Neural crest cell (in vitro differentiated cells): ENCODE results near the gene ELMOD1. TPM values are rescaled to one million over a fixed set of nuclear protein-coding genes. Genes with fewer than 3 reads are reported as not detected.

ENCODE experiments used
- DNase-seq: peaks from one replicate; pipeline ENCODE4 v3.0.0; 2021; ENCODE audit warnings: low read depth, mixed read lengths, low spot score
- H3K27ac Mint-ChIP-seq: one replicate; pipeline ENCODE4 v1.8.0; 2021; ENCODE audit warnings: mild to moderate bottlenecking, mixed read lengths; ENCODE audit not compliant: unreplicated experiment
- H3K27me3 Mint-ChIP-seq: 2 replicates; pipeline ENCODE4 v1.8.0; 2021; ENCODE audit warnings: low read depth, mild to moderate bottlenecking, mixed read lengths
- H3K36me3 Mint-ChIP-seq: 2 replicates; pipeline ENCODE4 v1.8.0; 2021; ENCODE audit warnings: low read depth, mild to moderate bottlenecking, mixed read lengths
- H3K4me1 Mint-ChIP-seq: 2 replicates; pipeline ENCODE4 v1.8.0; 2021; ENCODE audit warnings: mixed read lengths
- H3K4me3 Mint-ChIP-seq: one replicate; pipeline ENCODE4 v1.8.0; 2021; ENCODE audit warnings: mild to moderate bottlenecking, mixed read lengths
- H3K9me3 Mint-ChIP-seq: 2 replicates; pipeline ENCODE4 v1.8.0; 2021; ENCODE audit warnings: mixed read lengths
- total RNA-seq: library from RNA; stranded (reverse); gene quantifications from 2 replicates; pipeline ENCODE4 v1.2.1, GENCODE V29; 2021
- TF ChIP-seq, protein P1 (sequence below): fragments of 200-600 bp; sonication (generic); conservative IDR thresholded peaks from 2 replicates; pipeline ENCODE4 v1.5.0; 2021; ENCODE audit warnings: antibody characterized with exemption, mild to moderate bottlenecking

The ELMOD1 gene
- total RNA-seq, 1 donor from 2014 or later = 0.40 TPM

DNA sequence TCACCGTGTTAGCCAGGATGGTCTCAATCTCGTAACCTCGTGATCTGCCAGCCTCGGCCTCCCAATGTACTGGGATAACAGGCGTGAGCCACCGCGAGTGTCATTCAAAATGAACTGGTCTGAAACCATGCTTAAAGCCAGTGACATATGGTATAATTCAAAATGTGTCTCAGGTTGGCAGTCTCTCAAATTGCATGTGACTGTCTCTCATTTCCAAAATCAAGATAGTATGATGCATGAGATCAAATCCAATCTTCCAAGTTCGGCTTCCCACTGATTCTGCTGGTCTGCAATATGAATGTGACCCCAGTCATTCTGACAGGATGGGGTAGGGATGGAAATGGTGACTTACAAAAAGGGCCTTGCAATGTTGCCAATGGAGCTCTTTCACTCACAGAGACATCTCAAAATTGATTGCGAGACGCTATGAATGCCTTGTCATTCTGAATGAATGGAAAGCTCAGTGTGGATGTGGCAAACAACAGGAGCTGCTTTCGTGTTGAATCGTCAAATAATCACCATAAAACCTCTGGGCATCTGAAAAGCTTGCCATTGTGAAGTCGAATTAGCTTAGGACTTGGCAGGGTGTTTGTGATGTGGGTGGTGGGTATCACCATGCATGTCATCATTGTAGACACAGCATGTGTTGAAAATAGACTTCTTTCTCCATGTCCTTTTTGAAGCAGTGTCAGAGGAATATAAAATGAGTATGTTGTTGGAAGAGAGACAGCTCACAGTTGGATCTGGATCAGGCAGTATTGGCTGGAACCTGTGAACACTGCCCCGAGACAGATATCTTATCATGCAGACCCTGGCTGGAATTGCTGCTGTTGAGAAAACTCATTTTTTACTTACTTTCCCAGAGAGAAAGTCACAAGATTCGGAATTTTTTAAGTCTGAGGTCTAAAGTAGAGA, 108.7 kb downstream of the ELMOD1 start:
- peaks cover 8% of the 10 kb centered on the region for H3K4me1 Mint-ChIP-seq
- H3K9me3 Mint-ChIP-seq = no peaks in the 10 kb centered on the region
- TF ChIP-seq, protein P1, sequence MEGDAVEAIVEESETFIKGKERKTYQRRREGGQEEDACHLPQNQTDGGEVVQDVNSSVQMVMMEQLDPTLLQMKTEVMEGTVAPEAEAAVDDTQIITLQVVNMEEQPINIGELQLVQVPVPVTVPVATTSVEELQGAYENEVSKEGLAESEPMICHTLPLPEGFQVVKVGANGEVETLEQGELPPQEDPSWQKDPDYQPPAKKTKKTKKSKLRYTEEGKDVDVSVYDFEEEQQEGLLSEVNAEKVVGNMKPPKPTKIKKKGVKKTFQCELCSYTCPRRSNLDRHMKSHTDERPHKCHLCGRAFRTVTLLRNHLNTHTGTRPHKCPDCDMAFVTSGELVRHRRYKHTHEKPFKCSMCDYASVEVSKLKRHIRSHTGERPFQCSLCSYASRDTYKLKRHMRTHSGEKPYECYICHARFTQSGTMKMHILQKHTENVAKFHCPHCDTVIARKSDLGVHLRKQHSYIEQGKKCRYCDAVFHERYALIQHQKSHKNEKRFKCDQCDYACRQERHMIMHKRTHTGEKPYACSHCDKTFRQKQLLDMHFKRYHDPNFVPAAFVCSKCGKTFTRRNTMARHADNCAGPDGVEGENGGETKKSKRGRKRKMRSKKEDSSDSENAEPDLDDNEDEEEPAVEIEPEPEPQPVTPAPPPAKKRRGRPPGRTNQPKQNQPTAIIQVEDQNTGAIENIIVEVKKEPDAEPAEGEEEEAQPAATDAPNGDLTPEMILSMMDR = no peak
- H3K27ac Mint-ChIP-seq = no peak overlapping the region
- H3K36me3 Mint-ChIP-seq = no peaks in the 10 kb centered on the region
- no peak overlapping the region for H3K4me3 Mint-ChIP-seq
- DNase-seq = no peak
- H3K27me3 Mint-ChIP-seq = peaks cover 7% of the 10 kb centered on the region

DNA sequence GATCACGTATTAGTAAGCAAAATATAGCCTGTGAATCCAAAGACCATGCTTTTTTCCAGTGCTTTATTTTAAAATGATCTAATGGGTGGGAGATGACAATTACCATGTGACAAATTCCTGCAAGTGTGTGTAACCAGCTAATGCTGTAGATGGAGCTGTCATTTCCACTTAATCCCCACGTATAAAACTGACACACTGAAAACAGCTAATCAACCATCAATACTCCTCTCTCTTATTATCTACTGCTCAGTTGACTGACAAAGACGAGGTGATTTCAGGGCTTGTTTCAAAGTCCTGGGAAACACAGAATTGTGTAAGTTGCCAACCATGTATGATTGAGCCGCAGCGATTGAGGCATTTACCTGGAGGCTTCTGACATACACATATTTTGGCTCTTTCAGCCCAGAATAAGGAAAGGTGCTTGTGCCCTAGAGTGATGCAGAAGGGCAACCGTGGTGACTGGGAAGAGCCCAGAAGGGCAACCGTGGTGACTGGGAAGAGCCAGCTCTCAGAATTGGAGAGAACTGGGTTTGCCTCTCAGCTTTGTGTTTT, 111.2 kb downstream of the ELMOD1 start:
- no peaks in the 10 kb centered on the region for H3K36me3 Mint-ChIP-seq
- H3K27ac Mint-ChIP-seq = no peak overlapping the region
- no peaks in the 10 kb centered on the region for H3K9me3 Mint-ChIP-seq
- TF ChIP-seq, protein P1 = no peak
- H3K27me3 Mint-ChIP-seq = peaks cover 11% of the 10 kb centered on the region
- no peak for DNase-seq
- no peak overlapping the region for H3K4me3 Mint-ChIP-seq
- peaks cover 8% of the 10 kb centered on the region for H3K4me1 Mint-ChIP-seq

DNA sequence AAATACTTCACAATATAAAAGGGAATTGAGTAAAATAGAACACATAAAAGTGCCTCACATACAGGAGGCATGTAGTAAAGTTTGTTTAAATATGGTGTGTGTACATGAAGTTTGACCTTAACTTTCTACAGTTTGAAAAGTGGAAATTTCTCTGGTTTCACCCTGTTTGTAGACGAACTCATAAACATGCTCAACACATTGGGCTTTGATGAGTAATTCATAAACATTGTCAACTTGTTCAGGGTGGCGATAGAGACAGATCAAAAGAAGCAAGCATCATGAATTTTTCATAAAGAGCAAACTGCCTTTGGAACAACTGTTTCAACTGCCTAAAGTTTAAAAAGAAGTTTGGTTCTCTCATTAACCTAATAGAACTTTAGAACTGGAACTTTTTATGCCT, 111.8 kb downstream of the ELMOD1 start:
- Mint-ChIP-seq H3K36me3 (no peaks in the 10 kb centered on the region), H3K9me3 (no peaks in the 10 kb centered on the region), H3K27me3 (peaks cover 11% of the 10 kb centered on the region), H3K27ac (no peak overlapping the region), H3K4me1 (peaks cover 8% of the 10 kb centered on the region), H3K4me3 (no peak overlapping the region)
- TF ChIP-seq, protein P1 = no peak
- DNase-seq = no peak

GRCh38 chr11:107704451-107704850, 113.5 kb downstream of the ELMOD1 start:
- H3K4me1 Mint-ChIP-seq = peaks cover 7% of the 10 kb centered on the region
- H3K36me3 Mint-ChIP-seq = no peaks in the 10 kb centered on the region
- TF ChIP-seq, protein P1 = no peak
- H3K27ac Mint-ChIP-seq = no peak overlapping the region
- H3K9me3 Mint-ChIP-seq = no peaks in the 10 kb centered on the region
- peaks cover 11% of the 10 kb centered on the region for H3K27me3 Mint-ChIP-seq
- H3K4me3 Mint-ChIP-seq = no peak overlapping the region
- DNase-seq = no peak

DNA sequence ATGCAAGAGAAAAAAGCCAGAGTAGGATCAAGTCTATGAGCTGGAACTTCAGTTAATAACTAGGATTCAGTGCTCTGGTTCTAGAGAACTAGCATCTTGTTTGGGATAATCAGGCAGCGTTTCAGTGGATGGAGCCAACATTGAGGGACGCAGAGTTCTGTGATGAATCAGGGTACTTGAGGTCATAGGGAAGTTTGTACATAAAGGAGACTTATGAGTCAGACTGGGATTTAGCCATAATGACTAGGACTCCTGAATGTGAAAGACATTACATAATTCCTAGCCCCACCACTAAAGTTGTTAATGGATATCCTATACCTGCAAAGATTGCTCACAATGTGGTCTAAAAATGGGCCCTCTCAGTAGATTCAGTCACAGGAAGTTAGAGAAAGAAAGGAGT, 114.1 kb downstream of the ELMOD1 start:
- H3K4me3 Mint-ChIP-seq = no peak overlapping the region
- no peaks in the 10 kb centered on the region for H3K9me3 Mint-ChIP-seq
- H3K36me3 Mint-ChIP-seq = no peaks in the 10 kb centered on the region
- peaks cover 11% of the 10 kb centered on the region for H3K27me3 Mint-ChIP-seq
- H3K4me1 Mint-ChIP-seq = peaks cover 2% of the 10 kb centered on the region
- no peak for DNase-seq
- TF ChIP-seq, protein P1 = no peak
- H3K27ac Mint-ChIP-seq = no peak overlapping the region
